NB4 (cell line): ENCODE data around the gene SESN1.

ENCODE experiments used
- POLR2A ChIP-seq: IDR thresholded peaks from 2 replicates; pipeline ENCODE4 v1.6.1; 2011; ENCODE audit warnings: mild to moderate bottlenecking; ENCODE audit not compliant: insufficient read length; ENCODE audit errors: extremely low read depth
- TF ChIP-seq, protein P1 (sequence below): IDR thresholded peaks from one replicate; pipeline ENCODE4 v1.5.1; 2012; ENCODE audit warnings: low read depth, low read length

DNA sequence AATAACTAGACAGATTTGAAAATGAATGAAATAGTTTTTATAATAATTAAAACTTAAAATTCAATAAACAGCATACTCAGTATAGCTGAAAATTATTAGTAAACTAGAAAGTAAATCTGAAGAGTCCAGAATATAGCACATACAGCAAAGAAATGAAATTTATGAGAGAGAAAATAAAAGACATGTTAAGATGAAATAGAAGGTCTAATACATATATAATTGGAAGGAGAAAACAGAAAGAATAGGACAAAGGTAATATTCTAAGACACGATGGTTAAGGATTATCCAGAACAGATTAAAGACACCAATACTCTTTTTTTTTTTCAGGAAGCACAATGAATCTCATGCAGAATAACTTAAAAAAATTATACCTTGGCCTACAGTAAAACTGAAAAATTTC, 69.0 kb downstream of the SESN1 start:
- TF ChIP-seq, protein P1, sequence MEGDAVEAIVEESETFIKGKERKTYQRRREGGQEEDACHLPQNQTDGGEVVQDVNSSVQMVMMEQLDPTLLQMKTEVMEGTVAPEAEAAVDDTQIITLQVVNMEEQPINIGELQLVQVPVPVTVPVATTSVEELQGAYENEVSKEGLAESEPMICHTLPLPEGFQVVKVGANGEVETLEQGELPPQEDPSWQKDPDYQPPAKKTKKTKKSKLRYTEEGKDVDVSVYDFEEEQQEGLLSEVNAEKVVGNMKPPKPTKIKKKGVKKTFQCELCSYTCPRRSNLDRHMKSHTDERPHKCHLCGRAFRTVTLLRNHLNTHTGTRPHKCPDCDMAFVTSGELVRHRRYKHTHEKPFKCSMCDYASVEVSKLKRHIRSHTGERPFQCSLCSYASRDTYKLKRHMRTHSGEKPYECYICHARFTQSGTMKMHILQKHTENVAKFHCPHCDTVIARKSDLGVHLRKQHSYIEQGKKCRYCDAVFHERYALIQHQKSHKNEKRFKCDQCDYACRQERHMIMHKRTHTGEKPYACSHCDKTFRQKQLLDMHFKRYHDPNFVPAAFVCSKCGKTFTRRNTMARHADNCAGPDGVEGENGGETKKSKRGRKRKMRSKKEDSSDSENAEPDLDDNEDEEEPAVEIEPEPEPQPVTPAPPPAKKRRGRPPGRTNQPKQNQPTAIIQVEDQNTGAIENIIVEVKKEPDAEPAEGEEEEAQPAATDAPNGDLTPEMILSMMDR = no peak
- TF ChIP-seq POLR2A = no peak
